Left ventricle myocardium superior (tissue), 1 donor: ENCODE results near the gene AP1G2. TPM values are rescaled to one million over a fixed set of nuclear protein-coding genes. Genes with fewer than 3 reads are reported as not detected.

ENCODE experiments used
- ATAC-seq: fragments of 200-7000 bp; cut with Tn5 transposase; one replicate; pipeline ENCODE4 v1.9.1; 2020; ENCODE audit warnings: mild to moderate bottlenecking, moderate library complexity
- DNase-seq: peaks from one replicate; pipeline ENCODE4 v3.0.0-alpha.2; 2020
- intact Hi-C: fragments of 100-400 bp; cut with micrococcal nuclease; formaldehyde crosslinking; loops from one replicate; pipeline ENCODE4 v1.11.0; 2022
- total RNA-seq: library from RNA; stranded (reverse); fragmentation: NEBNext Ultra II Directional; extraction: Animal tissue kit (Norgen Biotek cat#: 25700); gene quantifications from one replicate; pipeline ENCODE4 v1.2.1, GENCODE V29; 2021
- donor health status: DM: no; HTN: yes; CAD: no; lungs with severe emphysema.

The AP1G2 gene
- total RNA-seq, 1 donor from 2014 or later = 15.5 TPM

DNA sequence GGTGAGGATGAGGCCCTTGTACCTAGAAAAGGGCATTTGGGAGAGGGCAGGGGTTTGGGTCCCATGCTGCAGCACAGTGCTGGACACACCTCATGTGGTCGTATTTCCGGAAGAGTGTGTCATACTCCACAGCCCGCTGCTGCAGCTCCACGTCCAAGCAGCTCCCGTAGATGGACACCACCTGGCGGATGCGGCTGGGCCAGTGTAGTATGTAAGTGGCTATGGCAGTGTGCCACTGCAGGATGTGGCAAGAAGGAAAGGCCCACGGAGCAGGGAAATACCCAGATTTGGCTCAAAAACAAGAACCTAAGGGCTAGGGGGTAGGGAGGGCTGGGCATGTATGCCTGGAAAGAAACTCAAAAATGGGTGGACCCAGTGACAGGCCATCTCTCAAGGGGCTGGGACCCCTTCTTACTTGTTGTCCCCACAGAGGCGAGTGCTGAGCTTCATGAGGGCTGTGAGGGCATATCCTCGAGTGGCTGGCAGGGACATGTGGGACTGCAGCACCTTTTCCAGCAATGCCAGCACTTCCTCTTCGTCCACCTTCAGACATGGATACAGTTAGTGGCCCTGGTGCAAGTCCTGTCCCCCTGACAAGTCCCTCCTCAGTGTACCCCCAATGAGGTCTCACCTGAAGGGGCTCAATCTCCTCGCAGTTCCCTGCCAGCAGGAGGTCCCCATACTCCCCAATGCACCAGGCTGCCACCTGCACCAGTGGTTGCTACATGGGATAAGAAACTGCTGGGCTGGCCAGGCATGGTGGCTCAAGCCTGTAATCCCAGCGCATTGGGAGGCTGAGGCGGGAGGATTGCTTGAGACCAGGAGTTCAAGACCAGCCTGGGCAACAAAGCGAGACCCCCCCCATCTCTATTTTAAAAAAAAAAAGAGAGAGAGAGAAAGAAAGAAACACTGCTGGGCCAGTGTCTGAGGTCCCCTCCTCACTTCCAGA is 5.4 kb downstream of the AP1G2 start:
- intact Hi-C loops = no loop called here
- no peak for ATAC-seq
- DNase-seq = no peak

GRCh38 chr14:23561259-23561658 is 6.3 kb downstream of the AP1G2 start:
- intact Hi-C loops = no loop called here
- ATAC-seq = no peak
- no peak for DNase-seq

GRCh38 chr14:23559926-23560520 is 7.6 kb downstream of the AP1G2 start:
- intact Hi-C loops = loop anchor here (5.0 kb wide), 1 partner anchor 83 kb away; no protein-coding TSS in a partner anchor
- ATAC-seq (no peak), DNase-seq (no peak)

- DNase-seq = peak; percentile 73
- intact Hi-C loops = loop anchor here (5.0 kb wide), 1 partner anchor 82 kb away; no protein-coding TSS in a partner anchor
- ATAC-seq = no peak
Observed at GRCh38 chr14:23559010-23559925, 8.3 kb downstream of the AP1G2 start.

- ATAC-seq = no peak
- intact Hi-C loops = loop anchor here (5.0 kb wide), 1 partner anchor 81 kb away; no protein-coding TSS in a partner anchor
- DNase-seq = no peak
Observed at GRCh38 chr14:23558346-23559009, 9.1 kb downstream of the AP1G2 start.

GRCh38 chr14:23557946-23558345 is 9.6 kb downstream of the AP1G2 start:
- DNase-seq = no peak
- ATAC-seq = no peak
- intact Hi-C loops = loop anchor here (5.0 kb wide), 1 partner anchor 81 kb away; no protein-coding TSS in a partner anchor

DNA sequence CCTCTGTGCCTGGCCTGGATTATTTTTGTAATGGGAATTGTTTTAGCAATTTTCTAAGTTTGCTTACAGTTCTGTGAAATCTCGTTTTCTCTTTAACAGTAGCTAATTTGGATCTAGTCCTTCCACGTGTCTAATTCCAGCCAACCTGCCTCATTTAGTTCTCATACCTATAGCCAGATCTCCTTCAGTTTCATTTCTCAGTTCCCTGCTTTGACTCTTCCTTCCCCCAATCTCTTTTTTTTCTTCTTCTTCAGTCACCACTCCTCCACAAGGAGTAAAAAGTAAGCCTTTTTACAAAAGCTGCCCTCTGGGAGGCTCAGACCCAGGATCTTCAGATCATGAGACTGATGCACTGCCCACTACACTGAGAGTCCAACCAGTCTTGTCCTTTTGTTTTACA is 10.1 kb downstream of the AP1G2 start:
- no peak for DNase-seq
- no peak for ATAC-seq
- intact Hi-C loops = loop anchor here (5.0 kb wide), 1 partner anchor 80 kb away; no protein-coding TSS in a partner anchor

GRCh38 chr14:23556700-23557440 is 10.7 kb downstream of the AP1G2 start:
- no peak for DNase-seq
- no peak for ATAC-seq
- intact Hi-C loops = loop anchor here (5.0 kb wide), 1 partner anchor 80 kb away; no protein-coding TSS in a partner anchor

- DNase-seq (peak; percentile 97), ATAC-seq (peak; percentile 94)
- intact Hi-C loops = loop anchor here (5.0 kb wide), 1 partner anchor 79 kb away; no protein-coding TSS in a partner anchor
Observed at GRCh38 chr14:23555882-23556699, 11.5 kb downstream of the AP1G2 start, which contains the start of gene THTPA. TSS of gene THTPA (plus strand) at chr14:23556271. CDS start at chr14:23556758, 487 bp downstream.

DNA sequence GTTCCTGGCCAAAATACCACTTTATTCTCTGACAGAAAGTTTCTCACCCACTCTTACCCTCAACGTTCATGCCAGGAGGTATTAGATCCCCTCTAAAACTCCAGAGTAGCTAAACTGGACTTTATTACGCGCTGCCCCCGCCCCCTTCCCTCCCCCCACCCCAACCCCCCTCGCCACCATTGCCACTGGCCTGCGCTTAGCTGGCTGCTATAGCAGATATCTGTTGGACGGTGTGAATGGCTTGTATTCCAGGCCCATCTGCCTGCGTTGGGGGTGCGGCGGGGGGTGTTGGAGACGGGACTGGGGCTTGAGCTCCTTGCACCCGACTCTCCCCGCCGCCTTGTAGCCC is 12.1 kb downstream of the AP1G2 start:
- intact Hi-C loops = loop anchor here (5.0 kb wide), 1 partner anchor 78 kb away; no protein-coding TSS in a partner anchor
- no peak for ATAC-seq
- no peak for DNase-seq

- DNase-seq (peak; percentile 90), ATAC-seq (peak; percentile 72)
- intact Hi-C loops = no loop called here
Observed at GRCh38 chr14:23551266-23552028, 16.1 kb downstream of the AP1G2 start, which contains the start of gene ZFHX2. TSS of gene ZFHX2 (minus strand) at chr14:23551765. CDS start at chr14:23535325, 16,440 bp downstream.

DNA sequence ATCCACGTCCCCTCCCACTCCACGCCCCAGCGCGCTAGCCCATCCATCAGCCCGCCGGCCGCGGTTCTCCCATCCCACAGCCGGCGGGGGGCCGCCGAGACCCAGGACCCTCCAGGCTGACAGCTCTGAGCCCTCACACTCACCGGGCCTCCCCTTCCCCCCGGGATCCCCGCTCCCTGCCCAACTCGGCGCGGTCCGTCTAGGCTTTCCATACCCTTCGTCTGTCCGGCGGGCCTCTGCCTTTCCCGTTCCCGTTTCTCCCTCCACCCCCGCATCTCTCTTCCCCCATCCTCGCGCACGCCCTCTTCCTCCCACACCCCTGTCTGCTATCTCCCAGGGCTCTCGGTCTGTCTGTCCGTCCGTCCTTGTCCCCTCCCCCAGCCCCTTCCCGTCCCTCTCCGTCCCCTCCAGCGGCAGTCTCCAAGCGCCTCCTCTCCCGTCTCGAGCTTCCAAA is 16.8 kb downstream of the AP1G2 start:
- intact Hi-C loops = no loop called here
- ATAC-seq (peak; percentile 22), DNase-seq (peak; percentile 44)

GRCh38 chr14:23550131-23550811 is 17.3 kb downstream of the AP1G2 start:
- intact Hi-C loops = no loop called here

GRCh38 chr14:23548351-23549318 is 19.0 kb downstream of the AP1G2 start:
- ATAC-seq (no peak), DNase-seq (no peak)
- intact Hi-C loops = no loop called here

More at GRCh38 chr14:23550131-23550811, 17.3 kb downstream of the AP1G2 start:
- DNase-seq = no peak
- no peak for ATAC-seq
